HG02885 (cell line): ENCODE data around the gene GALNT18.
"Not testable (repeated sequence)": the region's sequence is repeated elsewhere in the genome, so short reads cannot be mapped to it uniquely, and the experiment has no call there.

Source experiments
- ATAC-seq: cut with Tn5 transposase; IDR thresholded peaks from one replicate; pipeline ENCODE4 v1.9.1; 2021; ENCODE audit warnings: mild to moderate bottlenecking; ENCODE audit not compliant: unreplicated experiment, poor library complexity

The GALNT18 gene

GRCh38 chr11:11378184-11378940, 243.4 kb downstream of the GALNT18 start:
- no peak for ATAC-seq

DNA sequence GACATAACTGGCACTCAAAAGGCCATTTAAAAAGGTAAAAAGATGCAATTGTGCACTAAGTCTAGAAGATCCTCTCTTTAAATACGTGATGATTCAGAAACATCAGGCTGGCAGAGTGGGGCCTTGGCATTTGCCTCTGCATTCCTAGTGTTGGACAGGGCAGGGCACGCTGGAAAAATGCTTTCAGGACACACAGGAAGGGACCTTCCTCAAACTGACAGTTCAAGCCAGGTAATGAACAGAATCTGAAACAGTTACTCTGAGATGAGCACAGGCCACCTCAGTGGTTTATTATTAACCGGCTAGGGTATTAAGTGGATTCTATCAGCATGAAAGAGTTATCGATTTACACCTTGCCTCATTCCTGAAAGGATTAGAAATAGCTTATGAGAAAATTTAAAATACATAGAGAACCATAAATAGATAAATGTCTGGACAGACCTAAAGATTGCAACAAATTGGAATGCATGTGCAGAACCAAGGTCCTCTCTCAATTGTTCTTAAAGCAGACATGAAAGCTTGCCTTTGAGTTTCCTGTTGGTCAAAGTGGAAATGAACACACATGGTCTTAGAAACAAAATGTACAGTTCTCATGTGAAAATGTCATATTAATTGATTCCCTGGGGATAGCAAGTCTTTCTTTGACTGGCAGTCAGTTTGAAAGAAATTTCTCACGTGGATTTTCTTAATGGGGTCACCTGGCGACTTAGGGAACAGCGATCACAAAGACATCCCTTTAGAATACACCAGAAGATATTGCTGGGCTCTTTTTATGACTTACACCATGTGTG, 247.3 kb downstream of the GALNT18 start:
- no peak for ATAC-seq

GRCh38 chr11:11373934-11374333, 247.9 kb downstream of the GALNT18 start:
- ATAC-seq: no peak

DNA sequence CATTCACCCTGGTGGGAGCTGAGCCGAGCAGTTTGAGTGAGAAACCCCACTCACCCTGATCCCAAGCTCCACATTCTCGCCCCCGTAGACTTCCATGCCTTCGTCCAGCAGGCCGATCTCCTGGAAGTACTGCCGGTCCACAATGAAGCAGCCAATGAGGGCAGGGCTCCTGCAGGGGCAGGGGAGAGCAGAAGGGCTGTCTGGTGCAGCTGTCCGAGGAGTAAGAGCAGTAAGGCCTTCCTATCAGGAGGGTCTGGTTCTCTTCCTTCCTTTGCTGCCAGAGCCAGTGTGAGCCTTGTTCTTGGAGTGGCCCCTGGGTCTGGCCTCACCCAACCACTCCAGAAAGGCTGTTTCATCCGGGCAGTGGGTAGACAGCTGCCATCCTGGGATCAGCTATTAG, 249.3 kb downstream of the GALNT18 start:
- ATAC-seq: no peak

DNA sequence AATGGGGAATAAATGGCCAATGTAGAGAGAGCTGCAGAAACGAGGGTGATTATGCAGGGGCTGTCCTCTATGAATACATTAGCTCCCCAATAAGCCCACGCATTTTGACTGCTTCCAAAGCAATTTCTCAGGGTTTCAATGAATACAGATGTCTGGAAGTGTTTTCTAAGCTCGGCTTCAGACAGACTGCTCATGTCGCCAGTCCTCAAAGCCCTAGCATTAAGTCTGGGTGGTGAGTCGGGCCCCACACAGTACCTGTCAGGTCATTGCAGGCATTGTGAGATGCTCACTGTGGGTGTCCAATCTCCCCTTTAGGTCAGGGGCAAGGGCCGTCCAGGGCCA, 250.9 kb downstream of the GALNT18 start:
- no peak for ATAC-seq

DNA sequence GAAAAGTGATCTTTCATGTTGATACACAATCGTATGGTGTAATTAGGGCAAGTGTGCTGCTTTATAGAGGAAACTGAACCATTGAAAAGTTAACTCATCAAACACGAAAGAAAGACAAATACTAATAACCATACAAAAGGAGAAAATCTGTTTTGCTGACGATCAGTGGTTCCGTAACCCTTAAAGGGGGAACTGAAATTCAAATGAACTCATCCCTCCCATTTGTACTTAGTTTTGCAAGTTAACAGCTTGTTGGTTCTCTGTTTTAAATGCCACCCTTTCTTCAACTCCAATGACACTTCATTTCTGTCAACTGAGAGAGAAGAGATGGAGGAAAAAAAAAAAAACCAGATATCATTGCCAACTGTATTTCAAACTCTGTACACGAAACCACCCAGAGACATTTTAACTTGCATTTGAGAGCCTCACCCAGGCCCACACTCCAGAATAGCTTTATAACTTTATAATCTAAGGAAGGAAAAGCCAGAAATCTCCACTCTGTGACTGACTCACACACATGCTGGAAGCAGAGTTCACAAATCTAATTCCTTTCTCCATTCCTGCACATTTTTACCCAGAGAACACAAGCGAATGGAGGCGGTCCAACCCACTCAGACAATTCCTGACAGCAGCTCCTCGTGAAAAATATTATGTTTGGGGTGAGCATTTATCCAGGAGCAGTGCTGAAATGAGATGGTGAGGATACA, 251.4 kb downstream of the GALNT18 start:
- peak; percentile 50 for ATAC-seq

DNA sequence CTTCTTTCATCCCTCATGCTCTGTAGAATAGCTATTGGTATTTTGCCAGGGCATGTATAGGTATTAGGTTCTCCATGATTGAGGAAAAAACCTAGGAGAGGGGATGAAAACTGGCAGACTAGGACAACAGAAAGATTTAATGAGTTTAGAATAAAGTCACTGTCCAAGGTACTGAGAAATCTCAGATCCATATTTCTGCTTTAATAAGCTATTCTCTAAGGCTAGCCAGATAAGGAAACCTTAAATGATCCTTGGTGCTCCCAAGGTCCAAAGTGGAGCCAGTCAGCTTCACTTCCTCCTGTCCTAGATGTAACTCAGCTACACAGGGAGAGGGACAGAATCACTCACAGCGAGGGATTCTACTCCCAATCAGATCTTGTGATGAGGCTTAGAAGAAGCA, 255.0 kb downstream of the GALNT18 start:
- ATAC-seq: no peak

DNA sequence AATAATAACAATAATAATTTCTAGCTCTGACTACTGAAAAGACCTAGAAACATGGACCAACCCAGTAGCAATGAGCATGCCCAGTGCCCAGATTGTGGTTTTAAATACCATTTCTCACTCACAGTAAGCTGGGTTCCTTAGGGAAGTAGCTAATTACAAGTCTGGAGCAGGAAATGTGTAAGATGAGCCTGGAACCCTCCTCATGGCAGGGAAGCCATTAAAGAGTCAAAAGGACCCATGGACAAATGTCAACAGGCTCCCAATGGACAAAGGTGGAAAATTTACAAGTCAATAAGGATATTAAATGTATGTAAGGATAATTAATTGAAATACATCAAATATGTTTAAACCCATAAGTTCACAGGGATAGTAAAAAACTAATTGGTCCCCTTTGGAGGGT, 258.1 kb downstream of the GALNT18 start:
- ATAC-seq: no peak

- ATAC-seq: no peak
These were observed 262.2 kb downstream of the GALNT18 start for GRCh38 chr11:11359611-11360010.

DNA sequence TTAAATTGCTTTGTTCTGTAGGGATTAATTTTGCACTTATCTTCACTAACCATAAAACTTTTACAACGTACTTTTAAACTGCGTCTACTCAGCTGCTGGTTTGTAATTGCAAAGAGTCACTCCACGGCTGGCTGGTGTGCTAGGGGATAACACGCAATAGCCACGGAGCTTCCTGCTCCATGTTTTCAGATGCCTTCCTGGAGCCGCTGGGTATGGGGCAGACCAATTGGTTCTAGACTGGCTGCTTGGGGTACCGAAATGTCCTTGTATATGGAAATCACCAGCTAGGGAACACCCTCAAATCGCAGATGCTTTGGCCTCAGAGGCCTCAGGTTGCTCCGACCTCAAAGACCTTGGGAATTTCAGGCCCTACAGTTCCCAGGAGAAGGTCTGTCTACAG, 265.0 kb downstream of the GALNT18 start:
- ATAC-seq: no peak

- ATAC-seq: not testable (repeated sequence)
These were observed 268.9 kb downstream of the GALNT18 start, which contains the start of gene CSNK2A3 for GRCh38 chr11:11352878-11353277. TSS of gene CSNK2A3 (minus strand) at chr11:11353250. CDS start at chr11:11353119, 131 bp downstream.

DNA sequence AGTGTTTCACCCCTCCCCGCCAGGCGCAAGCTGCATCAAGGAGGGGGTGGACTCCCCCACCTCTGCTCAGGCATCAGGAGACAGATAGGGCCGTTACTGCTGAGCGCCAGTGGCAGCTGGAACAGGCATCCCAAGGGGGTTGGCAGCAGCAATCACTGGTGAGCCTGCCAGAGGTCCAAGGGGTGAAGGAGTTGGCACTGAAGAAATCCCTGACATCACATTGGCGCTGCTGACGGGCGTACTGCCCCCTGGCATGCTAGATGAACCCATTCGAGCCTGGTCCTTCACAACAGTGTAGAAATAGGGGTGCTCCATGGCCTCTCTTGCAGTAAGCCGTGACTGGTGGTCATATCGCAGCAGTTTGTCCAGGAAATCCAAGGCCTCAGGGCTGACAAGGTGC, 270.0 kb downstream of the GALNT18 start:
- not testable (repeated sequence) for ATAC-seq

- ATAC-seq: no peak
These were observed 270.7 kb downstream of the GALNT18 start for GRCh38 chr11:11351042-11351586.

- no peak for ATAC-seq
These were observed 271.9 kb downstream of the GALNT18 start for GRCh38 chr11:11349870-11350337.

DNA sequence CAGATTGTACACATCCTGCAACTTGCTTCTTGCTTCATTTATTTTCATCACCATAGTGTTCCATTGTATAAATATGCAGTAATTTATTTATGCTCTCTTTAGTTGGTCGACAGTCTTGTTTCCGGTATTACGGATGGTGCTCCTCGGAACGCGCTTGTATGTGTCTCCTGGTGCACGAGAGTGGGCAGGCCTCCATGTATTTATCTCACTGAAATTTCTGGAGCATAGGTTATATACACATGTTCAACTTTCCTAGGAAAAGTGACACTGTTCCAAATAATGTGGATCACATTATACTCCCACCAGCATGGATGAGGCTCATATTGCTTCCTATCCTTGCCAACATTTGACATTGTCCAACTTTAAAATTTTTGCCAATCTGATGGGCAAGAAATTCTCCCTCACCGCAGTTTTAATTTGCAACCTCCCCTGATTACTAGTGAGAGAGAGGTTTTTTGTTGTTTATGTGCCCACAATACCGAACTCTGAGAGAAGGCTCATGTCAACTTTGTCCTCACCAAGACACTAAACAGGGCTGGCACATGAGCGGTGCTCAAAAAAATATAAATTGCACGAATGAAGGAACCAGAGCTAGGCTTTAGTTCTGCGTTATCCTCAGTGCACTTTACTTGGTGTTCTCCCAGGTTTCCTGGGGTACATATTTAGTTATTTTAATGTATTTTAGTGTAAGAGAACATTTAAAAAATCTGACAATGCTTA, 272.5 kb downstream of the GALNT18 start:
- no peak for ATAC-seq

DNA sequence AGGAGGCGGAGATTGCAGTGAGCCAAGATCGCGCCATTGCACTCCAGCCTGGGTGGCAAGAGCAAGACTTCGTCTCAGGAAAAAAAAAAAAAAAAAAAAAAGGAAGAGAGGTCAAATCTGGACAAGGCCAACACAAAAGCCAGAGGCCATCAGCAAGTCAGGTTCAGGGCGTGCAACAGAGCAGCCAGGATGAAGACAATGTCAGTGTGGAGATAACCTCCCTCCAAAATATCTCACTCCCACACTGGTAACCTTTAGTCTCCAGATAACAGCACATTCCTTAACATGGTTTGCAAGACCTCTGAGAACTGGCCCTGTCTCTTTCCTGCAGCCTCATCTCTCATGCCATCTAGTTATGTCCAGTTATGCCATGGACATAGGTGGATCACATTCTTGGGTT, 273.5 kb downstream of the GALNT18 start:
- ATAC-seq: no peak

DNA sequence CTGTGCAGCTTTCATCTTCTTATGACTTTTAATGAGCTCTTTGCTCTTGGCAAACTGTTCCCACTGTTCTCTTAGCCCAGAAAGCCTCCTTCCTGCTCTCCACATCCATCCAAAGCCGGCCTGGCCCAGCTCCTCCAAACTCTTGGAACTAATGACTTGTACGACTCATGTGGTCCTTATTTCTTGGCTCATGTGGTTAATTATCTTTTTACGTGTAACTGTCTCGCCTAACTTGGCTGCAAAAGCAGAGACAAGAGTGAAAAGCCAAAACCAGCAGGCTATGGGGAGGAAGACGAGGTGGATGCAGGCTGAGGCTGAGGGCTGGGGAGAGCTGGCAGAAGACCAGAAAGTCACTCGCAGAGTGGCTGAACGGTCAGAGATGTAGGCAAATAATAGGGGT, 274.2 kb downstream of the GALNT18 start:
- ATAC-seq: no peak

GRCh38 chr11:11346303-11346702, 275.5 kb downstream of the GALNT18 start:
- no peak for ATAC-seq

GRCh38 chr11:11345099-11345498, 276.7 kb downstream of the GALNT18 start:
- no peak for ATAC-seq

- ATAC-seq: no peak
These were observed 277.8 kb downstream of the GALNT18 start for GRCh38 chr11:11344045-11344444.
